ENCODE data around the gene PCSK1N.

- TF ChIP-seq CTCF (IDR thresholded peaks at IDR 0.05) (no peak), POLR2A (IDR thresholded peaks at IDR 0.05) (no peak), EP300 (IDR thresholded peaks at IDR 0.05) (no peak)
Observed at GRCh38 chrX:48814722-48815121, 20.7 kb downstream of the PCSK1N start.

All from tibial nerve (tissue), 4 donors.